ENCODE data around the gene TMPRSS11B. TPM values are rescaled to one million over a fixed set of nuclear protein-coding genes. Genes with fewer than 3 reads are reported as not detected.

The TMPRSS11B gene
- total RNA-seq, 4 donors from 2014 or later = not detected

GRCh38 chr4:68267433-68267944 lies 22.0 kb upstream of the TMPRSS11B start:
- H3K27me3 ChIP-seq = no peaks in the 10 kb centered on the region
- TF ChIP-seq EP300 (IDR thresholded peaks at IDR 0.05) = no peak
- no peak for TF ChIP-seq POLR2A (IDR thresholded peaks at IDR 0.05)
- TF ChIP-seq CTCF (IDR thresholded peaks at IDR 0.05) = no peak
- no peaks in the 10 kb centered on the region for H3K36me3 ChIP-seq
- DNase-seq (ENCODE audit: low spot score in 2 of 2) = no peak
- H3K9me3 ChIP-seq = no peaks in the 10 kb centered on the region
- H3K4me1 ChIP-seq = no peaks in the 10 kb centered on the region
- H3K27ac ChIP-seq = no peak overlapping the region
- no peak overlapping the region for H3K4me3 ChIP-seq
- 45% methylated on average over 2 of the region's 2 CpGs for WGBS

GRCh38 chr4:68264875-68265565 lies 19.5 kb upstream of the TMPRSS11B start:
- H3K9me3 ChIP-seq = no peaks in the 10 kb centered on the region
- H3K4me1 ChIP-seq = no peaks in the 10 kb centered on the region
- H3K4me3 ChIP-seq = no peak overlapping the region
- TF ChIP-seq CTCF (IDR thresholded peaks at IDR 0.05) (no peak), POLR2A (IDR thresholded peaks at IDR 0.05) (no peak), EP300 (IDR thresholded peaks at IDR 0.05) (no peak), POLR2AphosphoS5 (IDR thresholded peaks at IDR 0.05) (no peak)
- no peaks in the 10 kb centered on the region for H3K36me3 ChIP-seq
- H3K27me3 ChIP-seq = no peaks in the 10 kb centered on the region
- no peak overlapping the region for H3K27ac ChIP-seq
- DNase-seq (ENCODE audit: low spot score in 2 of 2) = no peak
- 74% methylated on average over 3 of the region's 3 CpGs for WGBS

- no peaks in the 10 kb centered on the region for H3K9me3 ChIP-seq
- WGBS = 50% methylated on average over 1 of the region's 1 CpG
Observed at GRCh38 chr4:68259191-68259590, 13.7 kb upstream of the TMPRSS11B start.

GRCh38 chr4:68257719-68258118 lies 12.2 kb upstream of the TMPRSS11B start:
- no peak overlapping the region for H3K4me3 ChIP-seq
- DNase-seq (ENCODE audit: low spot score in 2 of 2) = no peak
- no peak overlapping the region for H3K27ac ChIP-seq
- 64% methylated on average over 5 of the region's 5 CpGs for WGBS
- H3K36me3 ChIP-seq = no peaks in the 10 kb centered on the region
- TF ChIP-seq EP300 (IDR thresholded peaks at IDR 0.05) = no peak
- H3K4me1 ChIP-seq = no peaks in the 10 kb centered on the region
- no peaks in the 10 kb centered on the region for H3K9me3 ChIP-seq
- H3K27me3 ChIP-seq = no peaks in the 10 kb centered on the region

More at GRCh38 chr4:68259191-68259590, 13.7 kb upstream of the TMPRSS11B start:
- Histone ChIP-seq H3K4me3 (no peak overlapping the region), H3K27ac (no peak overlapping the region), H3K27me3 (no peaks in the 10 kb centered on the region), H3K36me3 (no peaks in the 10 kb centered on the region), H3K4me1 (no peaks in the 10 kb centered on the region)
- TF ChIP-seq POLR2AphosphoS5 (IDR thresholded peaks at IDR 0.05) = no peak
- no peak for TF ChIP-seq EP300 (IDR thresholded peaks at IDR 0.05)
- no peak for DNase-seq (ENCODE audit: low spot score in 2 of 2)

- no peak for DNase-seq (ENCODE audit: low spot score in 2 of 2)
- H3K4me3 ChIP-seq = no peak overlapping the region
- H3K27ac ChIP-seq = no peak overlapping the region
- TF ChIP-seq POLR2A (IDR thresholded peaks at IDR 0.05) (no peak), CTCF (IDR thresholded peaks at IDR 0.05) (no peak), EP300 (IDR thresholded peaks at IDR 0.05) (no peak), POLR2AphosphoS5 (IDR thresholded peaks at IDR 0.05) (no peak)
- H3K27me3 ChIP-seq = no peaks in the 10 kb centered on the region
- no peaks in the 10 kb centered on the region for H3K9me3 ChIP-seq
- H3K36me3 ChIP-seq = no peaks in the 10 kb centered on the region
- WGBS = 64% methylated on average over 3 of the region's 3 CpGs
- H3K4me1 ChIP-seq = no peaks in the 10 kb centered on the region
Observed at GRCh38 chr4:68256284-68256683, 10.8 kb upstream of the TMPRSS11B start.

- no peak overlapping the region for H3K4me3 ChIP-seq
- no peaks in the 10 kb centered on the region for H3K9me3 ChIP-seq
- DNase-seq (ENCODE audit: low spot score in 2 of 2) = no peak
- no peak overlapping the region for H3K27ac ChIP-seq
- H3K27me3 ChIP-seq = no peaks in the 10 kb centered on the region
- no peaks in the 10 kb centered on the region for H3K4me1 ChIP-seq
- TF ChIP-seq CTCF (IDR thresholded peaks at IDR 0.05) = no peak
- no peak for TF ChIP-seq EP300 (IDR thresholded peaks at IDR 0.05)
- TF ChIP-seq POLR2A (IDR thresholded peaks at IDR 0.05) = no peak
- no peak for TF ChIP-seq POLR2AphosphoS5 (IDR thresholded peaks at IDR 0.05)
- H3K36me3 ChIP-seq = no peaks in the 10 kb centered on the region
- WGBS = 83% methylated on average over 4 of the region's 4 CpGs
Observed at GRCh38 chr4:68250151-68250930, 4.8 kb upstream of the TMPRSS11B start.

Data from suprapubic skin (tissue), 4 donors.